Esophagus muscularis mucosa (tissue), 4 donors: Measurements from ENCODE around the gene BICRA. TPM values are rescaled to one million over a fixed set of nuclear protein-coding genes. Genes with fewer than 3 reads are reported as not detected.

Experiments used
- DNase-seq: peaks from one replicate; pipeline ENCODE4 v3.0.0-alpha.2; 2017; ENCODE audit errors: extremely low spot score
- H3K27ac ChIP-seq, 4 donors: fragments of 200-600 bp; sonication (generic); replicated peaks in 1 of 4; 1 replicate in 3 of 4; 2 replicates in 1 of 4; pipeline ENCODE4 v1.5.1; 2016 to 2019; ENCODE audit warnings: mild to moderate bottlenecking in 1 of 4
- H3K27me3 ChIP-seq, 4 donors: fragments of 200-600 bp; sonication (generic); one replicate each; pipeline versions ENCODE4 v1.5.1 to v1.6.0; 2016 to 2019
- H3K36me3 ChIP-seq, 4 donors: fragments of 200-600 bp; sonication (generic); one replicate each; pipeline ENCODE4 v1.5.1; 2016 to 2019
- H3K4me1 ChIP-seq, 4 donors: fragments of 200-600 bp; sonication (generic); one replicate each; pipeline ENCODE4 v1.5.1; 2016 to 2019
- H3K4me3 ChIP-seq, 4 donors: fragments of 200-600 bp; sonication (generic); 1 replicate in 2 of 4; 2 replicates in 2 of 4; pipeline ENCODE4 v1.5.1; 2016 to 2019; ENCODE audit warnings: mild to moderate bottlenecking in 4 of 4, moderate library complexity in 1 of 4
- H3K9me3 ChIP-seq, 4 donors: fragments of 200-600 bp; sonication (generic); 1 replicate in 3 of 4; 2 replicates in 1 of 4; pipeline ENCODE4 v1.5.1; 2016 to 2019
- EP300 ChIP-seq: sonication (generic); formaldehyde crosslinking; IDR thresholded peaks from one replicate; pipeline ENCODE4 v1.6.1; 2017; ENCODE audit warnings: antibody characterized with exemption
- POLR2A ChIP-seq: fragments of 450-650 bp; IDR thresholded peaks from one replicate; pipeline ENCODE4 v1.6.1; 2017; ENCODE audit warnings: antibody characterized with exemption, moderate library complexity, mild to moderate bottlenecking, low read depth
- POLR2AphosphoS5 ChIP-seq, 2 donors: sonication (generic); formaldehyde crosslinking; IDR thresholded peaks; one replicate each; pipeline ENCODE4 v1.6.1; 2017; ENCODE audit warnings: antibody characterized with exemption in 2 of 2
- WGBS: methylation state at CpG from one replicate; pipeline ENCODE4 v1.1.5; 2018; 5-methylcytosine and 5-hydroxymethylcytosine counted together
- intact Hi-C: fragments of 100-400 bp; cut with DNase I; formaldehyde crosslinking; loops from one replicate; pipeline ENCODE4 v1.15.1; 2023
- total RNA-seq, 4 donors: library from RNA; depleted of rRNA; stranded (reverse); fragments of >200 nt; gene quantifications; one replicate each; pipeline versions ENCODE4 v1.1.0 to v1.2.1, GENCODE V29; 2016
- TF ChIP-seq, protein P1 (sequence below), 3 experiments: fragments of 200-600 bp in 2 of 3; fragments of 450-650 bp in 1 of 3; sonication (generic) in 2 of 3; IDR thresholded peaks; one replicate each; pipeline ENCODE4 v1.5.1; 2017 to 2019; ENCODE audit warnings: antibody characterized with exemption in 3 of 3, mild to moderate bottlenecking in 2 of 3, moderate library complexity in 1 of 3

The BICRA gene
- total RNA-seq, 4 donors from 2014 or later, result 10.9 to 15.0 (median 13.8) TPM

DNA sequence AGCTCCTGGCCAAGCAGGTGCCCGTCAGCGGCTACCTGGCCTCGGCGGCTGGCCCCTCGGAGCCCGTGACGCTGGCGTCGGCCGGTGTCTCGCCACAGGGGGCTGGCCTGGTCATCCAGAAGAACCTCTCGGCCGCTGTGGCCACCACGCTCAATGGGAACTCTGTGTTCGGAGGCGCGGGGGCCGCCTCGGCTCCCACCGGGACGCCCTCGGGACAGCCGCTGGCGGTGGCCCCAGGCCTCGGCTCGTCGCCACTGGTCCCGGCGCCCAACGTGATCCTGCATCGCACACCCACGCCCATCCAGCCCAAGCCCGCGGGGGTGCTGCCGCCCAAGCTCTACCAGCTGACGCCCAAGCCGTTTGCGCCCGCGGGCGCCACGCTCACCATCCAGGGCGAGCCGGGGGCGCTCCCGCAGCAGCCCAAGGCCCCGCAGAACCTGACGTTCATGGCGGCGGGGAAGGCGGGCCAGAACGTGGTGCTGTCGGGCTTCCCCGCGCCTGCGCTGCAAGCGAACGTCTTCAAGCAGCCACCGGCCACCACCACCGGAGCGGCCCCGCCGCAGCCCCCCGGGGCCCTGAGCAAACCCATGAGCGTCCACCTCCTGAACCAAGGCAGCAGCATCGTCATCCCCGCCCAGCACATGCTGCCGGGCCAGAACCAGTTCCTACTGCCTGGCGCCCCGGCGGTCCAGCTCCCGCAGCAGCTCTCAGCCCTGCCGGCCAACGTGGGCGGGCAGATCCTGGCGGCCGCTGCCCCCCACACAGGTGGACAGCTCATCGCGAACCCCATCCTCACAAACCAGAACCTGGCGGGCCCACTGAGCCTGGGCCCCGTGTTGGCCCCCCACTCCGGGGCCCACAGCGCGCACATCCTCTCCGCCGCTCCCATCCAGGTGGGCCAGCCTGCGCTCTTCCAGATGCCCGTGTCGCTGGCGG lies 71.3 kb downstream of the BICRA start:
- no peak for DNase-seq
- H3K9me3 ChIP-seq, result no peaks in the 10 kb centered on the region
- H3K36me3 ChIP-seq, result peaks cover 21 to 82% (median 65%) of the 10 kb centered on the region in 4 donors
- H3K4me1 ChIP-seq, result no peaks in the 10 kb centered on the region
- H3K27ac ChIP-seq, result no peak overlapping the region
- WGBS, result 96% methylated on average over 54 of the region's 90 CpGs
- intact Hi-C loops, result no loop called here
- H3K4me3 ChIP-seq, result no peak overlapping the region
- H3K27me3 ChIP-seq, result no peaks in the 10 kb centered on the region
- TF ChIP-seq, protein P1, sequence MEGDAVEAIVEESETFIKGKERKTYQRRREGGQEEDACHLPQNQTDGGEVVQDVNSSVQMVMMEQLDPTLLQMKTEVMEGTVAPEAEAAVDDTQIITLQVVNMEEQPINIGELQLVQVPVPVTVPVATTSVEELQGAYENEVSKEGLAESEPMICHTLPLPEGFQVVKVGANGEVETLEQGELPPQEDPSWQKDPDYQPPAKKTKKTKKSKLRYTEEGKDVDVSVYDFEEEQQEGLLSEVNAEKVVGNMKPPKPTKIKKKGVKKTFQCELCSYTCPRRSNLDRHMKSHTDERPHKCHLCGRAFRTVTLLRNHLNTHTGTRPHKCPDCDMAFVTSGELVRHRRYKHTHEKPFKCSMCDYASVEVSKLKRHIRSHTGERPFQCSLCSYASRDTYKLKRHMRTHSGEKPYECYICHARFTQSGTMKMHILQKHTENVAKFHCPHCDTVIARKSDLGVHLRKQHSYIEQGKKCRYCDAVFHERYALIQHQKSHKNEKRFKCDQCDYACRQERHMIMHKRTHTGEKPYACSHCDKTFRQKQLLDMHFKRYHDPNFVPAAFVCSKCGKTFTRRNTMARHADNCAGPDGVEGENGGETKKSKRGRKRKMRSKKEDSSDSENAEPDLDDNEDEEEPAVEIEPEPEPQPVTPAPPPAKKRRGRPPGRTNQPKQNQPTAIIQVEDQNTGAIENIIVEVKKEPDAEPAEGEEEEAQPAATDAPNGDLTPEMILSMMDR (IDR thresholded peaks at IDR 0.05), result no peak
- TF ChIP-seq POLR2A (no peak), POLR2AphosphoS5 (IDR thresholded peaks at IDR 0.05) (no peak), EP300 (no peak)

DNA sequence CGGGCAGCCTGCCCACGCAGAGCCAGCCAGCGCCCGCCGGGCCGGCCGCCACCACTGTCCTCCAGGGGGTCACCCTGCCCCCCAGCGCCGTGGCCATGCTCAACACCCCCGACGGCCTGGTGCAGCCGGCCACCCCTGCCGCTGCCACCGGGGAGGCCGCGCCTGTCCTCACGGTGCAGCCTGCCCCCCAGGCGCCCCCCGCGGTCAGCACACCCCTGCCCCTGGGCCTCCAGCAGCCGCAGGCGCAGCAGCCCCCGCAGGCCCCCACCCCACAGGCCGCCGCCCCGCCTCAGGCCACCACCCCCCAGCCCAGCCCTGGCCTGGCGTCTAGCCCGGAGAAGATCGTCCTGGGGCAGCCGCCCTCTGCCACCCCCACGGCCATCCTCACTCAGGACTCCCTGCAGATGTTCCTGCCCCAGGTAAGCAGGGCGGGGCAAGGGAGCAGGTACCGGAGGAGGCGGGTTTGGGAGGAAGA lies 72.0 kb downstream of the BICRA start:
- Histone ChIP-seq H3K27me3 (no peaks in the 10 kb centered on the region), H3K27ac (no peak overlapping the region), H3K36me3 (peaks cover 20 to 77% (median 60%) of the 10 kb centered on the region in 4 donors), H3K4me3 (no peak overlapping the region), H3K9me3 (no peaks in the 10 kb centered on the region), H3K4me1 (no peaks in the 10 kb centered on the region)
- 89% methylated on average over 8 of the region's 34 CpGs for WGBS
- intact Hi-C loops, result no loop called here
- TF ChIP-seq POLR2AphosphoS5 (IDR thresholded peaks at IDR 0.05), result no peak
- no peak for TF ChIP-seq EP300
- TF ChIP-seq POLR2A, result no peak
- TF ChIP-seq, protein P1 (IDR thresholded peaks at IDR 0.05), result no peak
- no peak for DNase-seq

DNA sequence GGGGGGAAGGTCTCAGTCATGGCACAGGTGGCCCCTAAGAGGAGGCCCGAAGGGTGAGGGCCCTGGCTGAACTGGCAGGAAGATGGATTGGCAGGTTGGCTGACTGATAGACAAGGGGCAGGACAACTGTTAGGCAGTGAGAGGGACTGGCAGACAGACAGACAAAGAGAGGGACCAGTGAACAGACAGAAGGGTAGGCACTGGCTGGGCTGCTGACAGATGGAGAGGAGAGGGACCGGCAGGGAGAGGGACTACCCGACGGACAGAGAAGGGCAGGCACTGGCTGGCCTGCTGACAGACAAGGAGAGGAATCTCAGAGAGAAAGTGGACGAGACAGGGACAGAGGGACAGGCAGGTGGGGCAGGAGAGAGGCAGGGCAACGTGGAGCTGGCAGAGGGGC lies 72.5 kb downstream of the BICRA start:
- Histone ChIP-seq H3K27ac (no peak overlapping the region), H3K4me3 (no peak overlapping the region), H3K9me3 (no peaks in the 10 kb centered on the region), H3K27me3 (no peaks in the 10 kb centered on the region), H3K36me3 (peaks cover 20 to 77% (median 59%) of the 10 kb centered on the region in 4 donors), H3K4me1 (no peaks in the 10 kb centered on the region)
- WGBS, result 89% methylated on average over 6 of the region's 6 CpGs
- intact Hi-C loops, result no loop called here
- TF ChIP-seq EP300 (no peak), POLR2A (no peak), POLR2AphosphoS5 (IDR thresholded peaks at IDR 0.05) (no peak)
- TF ChIP-seq, protein P1 (IDR thresholded peaks at IDR 0.05), result no peak
- DNase-seq, result no peak

DNA sequence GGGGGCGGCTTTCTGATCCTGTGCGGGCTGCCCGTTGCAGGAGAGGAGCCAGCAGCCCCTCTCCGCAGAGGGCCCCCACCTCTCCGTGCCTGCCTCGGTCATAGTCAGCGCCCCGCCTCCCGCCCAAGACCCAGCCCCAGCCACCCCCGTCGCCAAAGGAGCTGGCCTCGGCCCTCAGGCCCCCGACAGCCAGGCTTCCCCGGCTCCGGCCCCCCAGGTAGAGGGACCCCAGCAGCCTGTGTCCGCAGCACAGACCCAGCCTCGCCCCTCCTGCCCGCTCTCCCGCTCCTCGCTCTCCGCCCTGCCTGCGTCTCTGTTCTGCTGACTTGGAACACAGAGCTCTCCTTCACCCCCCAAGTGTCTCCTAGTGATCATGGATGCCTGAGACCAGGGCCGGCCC lies 73.0 kb downstream of the BICRA start:
- DNase-seq, result no peak
- Histone ChIP-seq H3K27ac (no peak overlapping the region), H3K9me3 (no peaks in the 10 kb centered on the region), H3K36me3 (peaks cover 20 to 75% (median 58%) of the 10 kb centered on the region in 4 donors), H3K4me1 (no peaks in the 10 kb centered on the region), H3K4me3 (no peak overlapping the region), H3K27me3 (no peaks in the 10 kb centered on the region)
- intact Hi-C loops, result no loop called here
- 96% methylated on average over 11 of the region's 23 CpGs for WGBS
- TF ChIP-seq EP300, result no peak

DNA sequence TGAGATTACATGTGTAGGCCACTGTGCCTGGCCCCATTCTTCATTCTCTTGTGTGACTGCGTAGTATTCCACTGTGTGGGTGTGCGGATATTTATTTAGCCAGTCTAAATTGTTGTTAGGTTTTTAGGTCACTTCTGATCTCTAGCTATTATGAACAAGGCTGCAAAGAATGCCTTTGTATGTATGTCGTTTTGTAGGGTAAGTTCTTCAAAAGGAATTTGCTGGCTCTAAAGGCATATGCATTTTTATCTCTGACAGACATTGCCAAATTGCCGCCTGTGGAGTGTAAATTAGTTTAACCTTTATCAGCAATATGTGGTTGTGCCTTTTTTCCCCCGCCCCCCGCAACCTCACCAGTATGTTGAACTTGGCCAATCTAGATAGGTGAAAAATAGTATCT lies 74.0 kb downstream of the BICRA start:
- TF ChIP-seq POLR2A (no peak), POLR2AphosphoS5 (IDR thresholded peaks at IDR 0.05) (no peak), EP300 (no peak)
- TF ChIP-seq, protein P1 (IDR thresholded peaks at IDR 0.05), result no peak
- Histone ChIP-seq H3K36me3 (peaks cover 20 to 65% (median 50%) of the 10 kb centered on the region in 4 donors), H3K27me3 (no peaks in the 10 kb centered on the region), H3K4me1 (no peaks in the 10 kb centered on the region), H3K4me3 (no peak overlapping the region), H3K27ac (no peak overlapping the region), H3K9me3 (no peaks in the 10 kb centered on the region)
- 74% methylated on average over 6 of the region's 6 CpGs for WGBS
- intact Hi-C loops, result no loop called here
- no peak for DNase-seq
